Measurements from ENCODE around the gene POFUT2.

DNA sequence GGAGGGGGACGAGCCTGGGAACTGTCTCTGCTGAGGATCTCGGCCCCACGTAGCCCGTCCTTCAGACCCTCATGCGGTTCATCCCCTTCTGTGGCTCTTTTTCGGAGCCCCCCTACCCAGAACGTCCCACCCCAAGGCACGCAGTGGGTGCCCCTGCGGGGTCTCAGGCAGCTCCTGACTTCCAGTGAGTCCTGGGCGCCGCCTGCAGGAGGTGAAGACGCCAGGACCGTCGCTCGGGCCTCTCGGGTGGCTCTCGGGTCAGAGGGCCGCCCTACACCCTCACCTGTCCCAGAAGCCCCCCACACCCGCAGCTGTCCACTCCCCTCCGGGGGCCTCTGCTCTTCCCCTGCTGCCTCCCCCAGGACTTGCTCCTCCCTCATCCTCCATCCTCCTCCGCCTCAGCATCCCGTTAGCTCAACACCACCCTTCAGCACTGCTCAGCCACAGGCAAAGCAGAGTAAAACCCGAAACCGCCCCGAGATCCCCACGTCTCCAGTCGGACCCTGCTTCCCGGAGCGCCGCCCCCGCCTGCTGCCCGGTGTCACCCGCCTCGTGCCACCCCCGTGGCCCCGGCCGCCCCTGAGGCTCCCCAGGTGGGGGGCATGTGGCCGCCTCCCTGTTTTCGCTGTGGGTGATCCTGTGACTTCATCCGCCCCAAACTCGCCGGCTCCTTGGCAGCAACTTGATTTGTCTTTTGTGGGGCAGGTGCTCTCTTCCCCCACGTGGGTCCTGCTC, 13.3 kb upstream of the POFUT2 start:
- TF ChIP-seq, protein P1, sequence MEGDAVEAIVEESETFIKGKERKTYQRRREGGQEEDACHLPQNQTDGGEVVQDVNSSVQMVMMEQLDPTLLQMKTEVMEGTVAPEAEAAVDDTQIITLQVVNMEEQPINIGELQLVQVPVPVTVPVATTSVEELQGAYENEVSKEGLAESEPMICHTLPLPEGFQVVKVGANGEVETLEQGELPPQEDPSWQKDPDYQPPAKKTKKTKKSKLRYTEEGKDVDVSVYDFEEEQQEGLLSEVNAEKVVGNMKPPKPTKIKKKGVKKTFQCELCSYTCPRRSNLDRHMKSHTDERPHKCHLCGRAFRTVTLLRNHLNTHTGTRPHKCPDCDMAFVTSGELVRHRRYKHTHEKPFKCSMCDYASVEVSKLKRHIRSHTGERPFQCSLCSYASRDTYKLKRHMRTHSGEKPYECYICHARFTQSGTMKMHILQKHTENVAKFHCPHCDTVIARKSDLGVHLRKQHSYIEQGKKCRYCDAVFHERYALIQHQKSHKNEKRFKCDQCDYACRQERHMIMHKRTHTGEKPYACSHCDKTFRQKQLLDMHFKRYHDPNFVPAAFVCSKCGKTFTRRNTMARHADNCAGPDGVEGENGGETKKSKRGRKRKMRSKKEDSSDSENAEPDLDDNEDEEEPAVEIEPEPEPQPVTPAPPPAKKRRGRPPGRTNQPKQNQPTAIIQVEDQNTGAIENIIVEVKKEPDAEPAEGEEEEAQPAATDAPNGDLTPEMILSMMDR (IDR thresholded peaks at IDR 0.05 in 8 of 11, conservative IDR thresholded peaks at IDR 0.05 in 3 of 11) = no peak
- TF ChIP-seq POLR2AphosphoS5 (IDR thresholded peaks at IDR 0.05) (no peak), POLR2A (IDR thresholded peaks at IDR 0.05) (no peak)
